ENCODE results near the gene UBE2K. TPM values are rescaled to one million over a fixed set of nuclear protein-coding genes. Genes with fewer than 3 reads are reported as not detected.
"Not testable (repeated sequence)": the region's sequence is repeated elsewhere in the genome, so short reads cannot be mapped to it uniquely, and the experiment has no call there.

Gene UBE2K
- total RNA-seq, 4 donors from 2014 or later = 21.5 to 32.2 (median 25.7) TPM

- intact Hi-C loops (cut with DNase I; ENCODE audit: low total_unique reads) = no loop called here
- TF ChIP-seq CTCF (IDR thresholded peaks at IDR 0.05) (no peak), POLR2A (IDR thresholded peaks at IDR 0.05) (no peak)
- 78 to 84% methylated on average over 8 of the region's 8 CpGs for WGBS, 2 donors
- peak in 1 of 2 donors; percentile 40 for DNase-seq (ENCODE audit: low spot score in 2 of 2)
- H3K4me3 ChIP-seq (ENCODE audit: low read depth, poor library complexity, severe bottlenecking) = no peak overlapping the region
These were observed 110.4 kb downstream of the UBE2K start for GRCh38 chr4:39808231-39808749.

- intact Hi-C loops (cut with DNase I; ENCODE audit: low total_unique reads) = no loop called here
- TF ChIP-seq POLR2A (IDR thresholded peaks at IDR 0.05) = no peak
- TF ChIP-seq CTCF (IDR thresholded peaks at IDR 0.05) = no peak
- 54 to 57% methylated on average over 6 of the region's 6 CpGs for WGBS, 2 donors
- no peak overlapping the region for H3K4me3 ChIP-seq (ENCODE audit: low read depth, poor library complexity, severe bottlenecking)
- peak in 1 of 2 donors; percentile 25 for DNase-seq (ENCODE audit: low spot score in 2 of 2)
These were observed 114.6 kb downstream of the UBE2K start for GRCh38 chr4:39812500-39812899.

- H3K4me3 ChIP-seq (ENCODE audit: low read depth, poor library complexity, severe bottlenecking) = not testable (repeated sequence)
These were observed 115.1 kb downstream of the UBE2K start for GRCh38 chr4:39813033-39813432.

GRCh38 chr4:39813761-39814160 lies 115.8 kb downstream of the UBE2K start:
- intact Hi-C loops (cut with DNase I; ENCODE audit: low total_unique reads); DNase-seq (ENCODE audit: low spot score in 2 of 2): not testable (repeated sequence)

More at GRCh38 chr4:39813033-39813432, 115.1 kb downstream of the UBE2K start:
- DNase-seq (ENCODE audit: low spot score in 2 of 2); intact Hi-C loops (cut with DNase I; ENCODE audit: low total_unique reads): not testable (repeated sequence)
- WGBS, 2 donors = 0% methylated on average over 1 of the region's 1 CpG

GRCh38 chr4:39814403-39815185 lies 116.7 kb downstream of the UBE2K start:
- peak in 1 of 2 donors; percentile 1 for DNase-seq (ENCODE audit: low spot score in 2 of 2)
- WGBS, 2 donors = 62 to 63% methylated on average over 7 of the region's 7 CpGs
- H3K4me3 ChIP-seq (ENCODE audit: low read depth, poor library complexity, severe bottlenecking) = no peak overlapping the region
- intact Hi-C loops (cut with DNase I; ENCODE audit: low total_unique reads) = no loop called here
- TF ChIP-seq POLR2A (IDR thresholded peaks at IDR 0.05) = no peak
- TF ChIP-seq CTCF (IDR thresholded peaks at IDR 0.05) = no peak

More at GRCh38 chr4:39813761-39814160, 115.8 kb downstream of the UBE2K start:
- not testable (repeated sequence) for H3K4me3 ChIP-seq (ENCODE audit: low read depth, poor library complexity, severe bottlenecking)
- WGBS, 2 donors = 25 to 72% methylated on average over 2 of the region's 2 CpGs

- intact Hi-C loops (cut with DNase I; ENCODE audit: low total_unique reads) = no loop called here
- WGBS, 2 donors = 77 to 84% methylated on average over 5 of the region's 5 CpGs
- DNase-seq (ENCODE audit: low spot score in 2 of 2) = peak in 1 of 2 donors; percentile 63
- H3K4me3 ChIP-seq (ENCODE audit: low read depth, poor library complexity, severe bottlenecking) = no peak overlapping the region
- no peak for TF ChIP-seq CTCF (IDR thresholded peaks at IDR 0.05)
- no peak for TF ChIP-seq POLR2A (IDR thresholded peaks at IDR 0.05)
These were observed 120.7 kb downstream of the UBE2K start for GRCh38 chr4:39818646-39819045.

All from lower leg skin (tissue), 4 donors.